DMS114 treated with DMSO at 0.1 percent for 48 hours (cell line): ENCODE data around the gene DYDC1.
"Not testable (repeated sequence)": the region's sequence is repeated elsewhere in the genome, so short reads cannot be mapped to it uniquely, and the experiment has no call there.

Experiments used
- DNase-seq: peaks from one replicate; lab custom pipeline; 2025; ENCODE audit not compliant: unreplicated experiment; lab: John Stamatoyannopoulos, UW

The DYDC1 gene

DNA sequence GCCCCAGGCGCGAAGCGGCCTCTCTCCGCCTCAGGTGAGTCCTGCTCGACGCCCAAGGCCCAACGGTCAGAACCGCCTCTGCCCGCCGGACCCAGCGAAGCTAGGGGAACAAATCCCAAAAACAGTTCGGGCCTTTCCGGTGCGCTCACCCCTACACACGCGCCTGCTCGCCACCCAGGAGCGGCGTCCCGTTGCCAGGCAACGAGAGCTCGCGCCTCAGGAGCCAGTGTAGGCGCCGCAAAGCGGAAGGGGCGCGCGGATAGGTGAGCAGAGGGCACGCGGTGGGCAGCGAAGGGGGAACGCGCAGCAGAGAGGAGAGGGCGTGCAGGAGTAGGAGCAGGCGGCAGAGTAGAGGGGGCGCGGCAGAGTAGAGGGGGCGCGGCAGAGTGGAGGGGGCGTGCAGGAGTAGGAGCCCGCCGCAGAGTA is at the start of gene DYDC1, which contains the start of gene DYDC2:
DYDC1 (minus strand) TSS at position 193 of the 426 bp plus-strand sequence. CDS start 4,154 bp downstream, outside the sequence.
DYDC2 (plus strand) TSS at position 219 of the 426 bp plus-strand sequence. CDS start 5,663 bp downstream, outside the sequence.
- no peak for DNase-seq

DNA sequence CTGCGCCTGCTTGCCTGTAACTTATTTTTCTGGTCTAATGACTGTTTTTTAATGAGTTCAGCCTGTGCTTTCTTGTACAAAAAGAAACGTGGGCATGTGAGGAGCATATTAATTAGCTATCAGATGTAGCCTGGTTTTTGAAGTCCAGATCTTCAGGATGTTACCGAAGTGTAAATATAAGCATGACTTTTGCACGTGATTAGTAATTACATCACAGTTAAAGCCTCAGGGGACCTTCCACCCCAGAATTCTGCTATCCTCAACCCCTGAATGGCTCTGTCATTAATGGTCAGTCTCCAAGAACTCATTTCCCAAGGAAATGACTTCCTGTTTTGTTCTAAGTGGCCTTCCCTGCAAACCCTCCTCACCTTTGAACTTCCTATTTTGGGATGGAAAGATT is 49.6 kb upstream of the DYDC1 start:
- no peak for DNase-seq

GRCh38 chr10:80405626-80406025 is 49.1 kb upstream of the DYDC1 start:
- DNase-seq = no peak

GRCh38 chr10:80405035-80405434 is 48.5 kb upstream of the DYDC1 start:
- DNase-seq = no peak

- DNase-seq = no peak
These were observed 43.7 kb upstream of the DYDC1 start for GRCh38 chr10:80400136-80400804.

- no peak for DNase-seq
These were observed 40.5 kb upstream of the DYDC1 start for GRCh38 chr10:80397014-80397413.

DNA sequence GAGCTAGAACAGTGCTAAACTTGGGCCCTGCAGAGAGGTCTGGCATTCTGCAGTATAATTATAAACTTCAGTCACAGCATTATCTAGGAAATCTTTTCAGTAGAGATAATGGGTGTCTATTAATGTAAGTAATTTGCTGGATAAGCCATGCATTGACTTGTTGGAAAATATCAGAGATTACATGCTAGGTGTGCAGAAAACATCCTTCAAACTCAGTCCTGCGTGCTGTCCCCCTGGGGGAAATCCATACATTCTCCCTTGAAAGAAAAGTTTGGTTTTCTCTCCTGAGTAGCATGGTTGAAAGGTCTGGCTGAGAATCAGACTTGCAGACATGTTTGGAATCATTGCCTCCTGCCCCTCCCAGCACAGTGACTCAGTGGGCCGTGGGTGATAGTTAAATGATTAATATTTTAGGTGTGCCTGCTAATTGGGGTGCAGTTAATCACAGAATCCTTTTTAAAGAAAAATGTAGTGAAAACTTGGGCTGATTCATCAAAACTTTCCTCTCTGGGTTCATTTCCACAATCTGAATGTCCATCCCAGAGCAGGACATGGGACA is 37.9 kb upstream of the DYDC1 start:
- no peak for DNase-seq

DNA sequence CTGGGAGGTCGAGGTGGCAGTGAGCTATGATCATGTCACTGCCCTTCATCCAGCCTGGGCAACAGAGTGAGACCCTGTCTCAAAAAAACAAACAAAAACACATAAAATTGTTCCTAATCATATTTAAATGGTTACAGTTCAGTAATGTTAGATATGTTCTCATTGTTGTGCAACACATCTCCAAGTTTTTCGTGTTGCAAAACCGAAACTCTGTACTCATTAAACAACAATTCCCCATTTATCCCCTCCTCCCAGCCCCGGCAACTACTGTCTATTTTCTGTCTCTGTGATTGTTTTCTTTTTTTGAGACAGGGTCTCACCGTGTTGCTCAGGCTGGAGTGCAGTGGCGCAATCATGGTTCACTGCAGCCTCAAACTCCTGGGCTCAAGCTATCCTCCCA is 35.7 kb upstream of the DYDC1 start:
- no peak for DNase-seq

DNA sequence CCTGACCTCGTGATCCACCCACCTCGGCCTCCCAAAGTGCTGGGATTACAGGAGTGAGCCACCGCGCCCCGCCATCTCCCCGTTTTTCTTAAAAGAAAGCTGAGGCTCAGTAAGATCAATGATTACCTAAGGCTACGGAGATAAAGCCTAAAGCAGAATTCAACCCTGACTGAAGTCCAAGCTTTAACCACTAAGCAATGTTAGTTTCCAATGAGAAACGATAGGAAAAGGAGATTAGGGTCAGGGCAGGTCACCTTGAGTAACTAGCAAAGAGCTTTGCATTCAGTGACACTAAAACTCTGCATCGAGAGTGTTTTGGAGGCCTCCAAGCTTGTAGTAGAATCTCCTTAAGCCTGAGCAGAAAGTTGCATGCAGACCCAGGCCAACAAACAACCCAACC is 34.2 kb upstream of the DYDC1 start:
- DNase-seq = no peak

DNA sequence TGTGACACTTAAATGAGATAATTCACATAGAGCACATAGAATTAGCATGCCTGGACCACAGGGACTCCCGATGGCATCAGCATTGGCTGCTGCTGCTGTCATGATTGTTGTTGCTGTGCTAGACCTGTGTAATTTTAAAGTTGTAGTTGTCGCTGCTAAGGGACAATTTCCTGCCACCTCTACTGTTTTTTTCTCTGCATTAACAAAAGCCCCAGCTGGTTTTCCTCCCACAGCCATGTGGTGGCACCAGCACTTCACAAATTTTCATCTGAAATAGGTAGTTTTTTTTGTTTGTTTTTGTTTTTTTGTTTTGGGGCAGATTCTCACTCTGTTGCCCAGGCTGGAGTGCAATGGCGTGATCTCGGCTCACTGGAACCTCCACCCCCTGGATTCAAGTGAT is 26.4 kb upstream of the DYDC1 start:
- peak; percentile 39 for DNase-seq

DNA sequence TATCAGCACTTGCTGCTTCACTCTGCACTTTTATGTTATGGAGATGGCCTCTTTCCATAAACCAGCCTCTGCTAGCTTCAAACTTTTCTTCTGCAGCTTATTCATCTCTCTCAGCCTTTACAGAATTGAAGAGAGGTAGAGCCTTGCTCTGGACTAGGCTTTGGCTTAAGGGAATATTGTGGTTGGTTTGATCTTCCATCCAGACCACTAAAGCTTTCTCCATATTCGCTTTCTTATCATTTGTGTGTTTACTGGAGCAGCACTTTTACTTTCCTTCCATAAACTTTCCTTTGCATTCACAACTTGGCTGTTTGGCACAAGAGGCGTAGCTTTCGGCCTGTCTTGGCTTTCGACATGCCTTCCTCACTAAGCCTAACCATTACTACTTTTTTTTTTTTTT is 23.6 kb upstream of the DYDC1 start:
- DNase-seq = no peak

DNA sequence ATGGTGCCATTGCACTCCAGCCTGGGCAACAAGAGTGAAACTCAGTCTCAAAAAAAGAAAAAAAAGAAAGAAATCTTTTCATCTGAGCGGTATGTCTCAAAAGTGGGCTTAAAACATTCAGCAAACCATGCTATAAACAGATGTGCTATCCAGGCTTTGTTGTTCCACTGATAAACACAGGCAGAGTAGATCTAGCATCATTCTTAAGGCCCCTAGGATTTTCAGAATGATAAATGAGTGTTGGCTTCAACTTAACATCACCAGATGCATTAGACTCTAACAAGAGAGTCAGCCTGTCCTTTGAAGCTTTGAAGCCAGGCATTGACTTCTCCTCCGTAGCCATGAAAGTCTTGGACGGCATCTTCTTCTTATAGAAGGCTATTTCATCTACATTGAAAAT is 23.1 kb upstream of the DYDC1 start:
- DNase-seq = no peak

GRCh38 chr10:80373502-80373901 is 16.9 kb upstream of the DYDC1 start:
- DNase-seq = no peak

DNA sequence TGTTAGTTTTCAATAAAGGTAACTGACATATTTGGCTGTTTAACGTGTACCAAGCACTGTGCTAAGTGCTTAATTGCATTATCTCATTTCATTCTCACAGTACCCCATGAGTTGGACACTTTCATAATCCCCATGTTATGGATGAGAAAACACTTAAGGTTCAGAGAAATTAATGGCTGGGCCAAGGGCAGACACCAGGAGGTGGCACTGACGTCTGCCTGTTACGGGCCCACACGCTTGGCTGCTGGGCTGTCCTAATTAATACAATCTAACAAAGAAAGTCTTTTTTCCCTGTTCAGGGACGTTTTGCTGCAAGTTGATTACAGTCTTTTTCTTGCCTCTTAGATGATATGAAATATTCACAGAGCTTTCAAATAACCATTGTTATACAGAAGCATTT is 16.1 kb upstream of the DYDC1 start:
- DNase-seq = no peak

- DNase-seq = no peak
These were observed 14.9 kb upstream of the DYDC1 start for GRCh38 chr10:80371467-80371866.

DNA sequence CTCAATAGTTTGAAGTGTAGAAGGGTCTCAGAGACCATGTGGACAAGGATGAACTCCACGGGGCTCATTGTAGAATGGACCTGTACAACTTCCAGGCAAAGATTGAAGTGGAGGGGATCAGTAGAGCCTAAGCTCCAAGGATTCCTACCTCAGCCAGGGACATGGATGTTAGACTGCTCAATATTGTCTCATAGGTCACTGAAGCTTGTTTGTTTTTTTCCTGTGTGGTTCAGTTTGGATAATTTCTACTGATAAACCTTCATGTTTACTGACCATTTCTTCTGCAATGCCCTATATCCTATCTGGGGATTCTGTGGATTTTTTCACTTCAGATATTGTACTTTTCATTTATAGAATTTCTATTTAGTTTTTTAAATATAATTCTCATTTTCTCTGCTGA is 9.0 kb upstream of the DYDC1 start:
- no peak for DNase-seq

- no peak for DNase-seq
These were observed 3.1 kb upstream of the DYDC1 start for GRCh38 chr10:80359644-80360043.

GRCh38 chr10:80358925-80359324 is 2.4 kb upstream of the DYDC1 start:
- DNase-seq = not testable (repeated sequence)

DNA sequence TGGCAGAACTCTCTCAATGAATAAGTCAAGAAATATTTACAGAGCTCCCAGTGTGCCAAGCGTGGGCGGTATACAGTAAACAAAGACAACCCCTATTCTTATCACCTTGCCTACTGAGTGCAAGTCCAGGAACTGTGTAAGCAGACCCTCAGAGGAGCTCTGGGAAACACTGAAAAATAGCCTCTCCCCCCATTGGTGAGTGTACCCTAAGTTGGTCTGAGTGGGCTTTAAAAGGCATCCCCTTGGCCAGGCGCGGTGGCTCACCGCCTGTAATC is 1.2 kb upstream of the DYDC1 start:
- DNase-seq = no peak

DNA sequence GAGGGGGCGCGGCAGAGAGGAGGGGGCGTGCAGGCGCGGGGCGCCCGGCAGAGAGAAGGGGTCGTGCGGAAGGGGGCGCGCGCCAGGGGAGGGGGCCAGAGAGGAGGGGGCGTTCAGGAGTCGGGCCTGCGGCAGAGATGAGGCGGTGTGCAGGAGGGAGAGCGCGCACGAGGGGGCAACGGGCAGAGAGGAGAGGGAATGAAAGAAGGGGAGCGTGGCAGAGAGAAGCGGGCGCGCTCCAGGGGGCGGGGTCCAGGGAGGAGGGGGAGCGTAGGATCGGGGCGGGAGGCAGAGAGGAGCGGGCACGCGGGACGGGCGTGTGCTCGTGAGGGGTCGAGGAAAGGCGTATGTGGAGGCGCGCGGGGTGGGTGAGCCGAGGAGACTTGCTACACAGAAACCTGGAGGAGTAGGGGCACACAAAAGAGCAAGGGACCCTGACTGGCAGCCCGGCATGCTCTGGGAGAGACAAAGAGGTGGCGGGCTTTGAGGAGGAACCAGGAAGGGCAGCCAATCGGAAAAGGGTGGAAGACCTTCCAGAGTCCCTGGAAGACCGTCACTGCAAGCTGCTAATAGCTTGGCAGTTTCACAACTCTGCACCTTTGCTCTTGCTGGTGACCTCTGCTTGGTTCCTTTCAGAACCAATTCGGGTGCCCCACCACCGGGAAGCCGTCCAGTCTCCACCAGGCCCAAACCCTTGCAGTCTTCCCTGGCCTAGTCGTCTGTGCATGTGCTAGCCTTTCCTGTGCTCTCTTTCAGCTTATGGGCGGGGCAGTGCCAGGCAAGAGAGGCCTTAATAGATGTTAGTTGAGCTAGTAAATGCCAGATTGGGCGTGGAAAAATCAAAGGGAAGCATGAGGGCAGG is 665 bp upstream of the DYDC1 start:
- DNase-seq = no peak

- no peak for DNase-seq
These were observed 5.3 kb downstream of the DYDC1 start for GRCh38 chr10:80351220-80351619.

- no peak for DNase-seq
These were observed 6.3 kb downstream of the DYDC1 start for GRCh38 chr10:80350251-80350650.
